PC-3 (cell line): ENCODE measurements around the gene NDUFC1. TPM values are rescaled to one million over a fixed set of nuclear protein-coding genes. Genes with fewer than 3 reads are reported as not detected.

Experiments used
- ATAC-seq: fragments of 200-7000 bp; cut with Tn5 transposase; 2 replicates; pipeline ENCODE4 v1.9.1; 2020; ENCODE audit warnings: mild to moderate bottlenecking, moderate library complexity
- BruUV-seq: library from RNA; stranded (reverse); fragments of 400-500 nt; replicated peaks from 2 replicates; lab custom pipeline; 2021; lab: Mats Ljungman, UMichigan
- CTCF ChIA-PET: fragments of 300-600 bp; sonication (Branson Sonifier 250); formaldehyde crosslinking; loops from one replicate; lab custom pipeline; 2022; ENCODE audit warnings: antibody characterized with exemption; lab: Charles Lee
- POLR2A ChIA-PET: fragments of 300-600 bp; sonication (Branson Sonifier 250); formaldehyde crosslinking; loops from one replicate; lab custom pipeline; 2022; ENCODE audit warnings: antibody characterized with exemption; ENCODE audit not compliant: unreplicated experiment; lab: Charles Lee
- DNase-seq: peaks from one replicate; pipeline ENCODE4 v3.0.0-alpha.2; 2015
- H2AFZ ChIP-seq: fragments of 300-600 bp; sonication (generic); 2 replicates; pipeline ENCODE4 v1.6.0; 2016; ENCODE audit warnings: antibody characterized with exemption, low read length
- H3F3A ChIP-seq: fragments of 300-600 bp; sonication (generic); one replicate; pipeline ENCODE4 v1.6.0; 2017; ENCODE audit warnings: antibody characterized with exemption, low read length, control low read depth, mild to moderate bottlenecking; ENCODE audit not compliant: unreplicated experiment
- H3K27ac ChIP-seq: fragments of 300-600 bp; sonication (generic); 2 replicates; pipeline ENCODE4 v1.5.1; 2016; ENCODE audit warnings: mild to moderate bottlenecking, low read length
- H3K27me3 ChIP-seq: fragments of 300-600 bp; sonication (generic); 2 replicates; pipeline ENCODE4 v1.6.1; 2016; ENCODE audit warnings: low read length, mixed read lengths
- H3K36me3 ChIP-seq: fragments of 300-600 bp; sonication (generic); 2 replicates; pipeline ENCODE4 v1.6.1; 2016; ENCODE audit warnings: low read depth, mixed run types, low read length, mixed read lengths
- H3K4me1 ChIP-seq: fragments of 300-600 bp; sonication (generic); 2 replicates; pipeline ENCODE4 v1.5.1; 2016; ENCODE audit warnings: low read length; ENCODE audit not compliant: insufficient read depth
- H3K4me2 ChIP-seq: fragments of 300-600 bp; sonication (generic); 2 replicates; pipeline ENCODE4 v1.6.0; 2016; ENCODE audit warnings: low read length
- H3K4me3 ChIP-seq: fragments of 300-600 bp; sonication (generic); 2 replicates; pipeline ENCODE4 v1.5.1; 2016; ENCODE audit warnings: mild to moderate bottlenecking, low read length, mixed read lengths
- H3K79me2 ChIP-seq: fragments of 300-600 bp; sonication (generic); 2 replicates; pipeline ENCODE4 v1.6.1; 2017; ENCODE audit warnings: low read length, mixed read lengths
- H3K9ac ChIP-seq: fragments of 300-600 bp; sonication (generic); 2 replicates; pipeline ENCODE4 v1.6.0; 2016; ENCODE audit warnings: mild to moderate bottlenecking, low read length
- H3K9me2 ChIP-seq: fragments of 300-600 bp; sonication (generic); replicated peaks from 2 replicates; pipeline ENCODE4 v1.6.1; 2016; ENCODE audit warnings: mixed run types, low read length, mixed read lengths
- H3K9me3 ChIP-seq: fragments of 300-600 bp; sonication (generic); 2 replicates; pipeline ENCODE4 v1.6.1; 2016; ENCODE audit warnings: low read length, mixed read lengths
- H4K20me1 ChIP-seq: fragments of 300-600 bp; sonication (generic); 2 replicates; pipeline ENCODE4 v1.6.1; 2016; ENCODE audit warnings: low read length, mixed read lengths
- CTCF ChIP-seq: fragments of 300-600 bp; sonication (generic); conservative IDR thresholded peaks from 2 replicates; pipeline ENCODE4 v1.5.1; 2017; ENCODE audit warnings: antibody characterized with exemption, low read depth, mild to moderate bottlenecking, low read length
- EZH2 ChIP-seq: fragments of 300-600 bp; sonication (generic); IDR thresholded peaks from one replicate; pipeline ENCODE4 v1.6.1; 2017; ENCODE audit warnings: antibody characterized with exemption, mild to moderate bottlenecking, low read length; ENCODE audit not compliant: unreplicated experiment
- EZH2phosphoT487 ChIP-seq: fragments of 300-600 bp; sonication (generic); IDR thresholded peaks from 2 replicates; pipeline ENCODE4 v1.6.1; 2018; ENCODE audit warnings: mild to moderate bottlenecking, antibody characterized with exemption, low read length, borderline replicate concordance
- intact Hi-C: fragments of 100-400 bp; cut with micrococcal nuclease; formaldehyde crosslinking; loops from 2 replicates; pipeline ENCODE4 v1.9.0; 2023
- total RNA-seq: library from RNA; depleted of rRNA; stranded (reverse); fragments of >200 nt; gene quantifications from 2 replicates; pipeline ENCODE4 v1.2.3, GENCODE V29; 2014

The NDUFC1 gene
- total RNA-seq, 1 experiment from 2014 or later: 92.9 TPM

GRCh38 chr4:139247241-139247640 is 55.0 kb downstream of the NDUFC1 start:
- Histone ChIP-seq H3K27me3 (no peaks in the 10 kb centered on the region), H3K27ac (no peak overlapping the region), H3K4me2 (no peak overlapping the region), H3K9ac (no peak overlapping the region), H2AFZ (no peak overlapping the region), H3K9me2 (no peaks in the 10 kb centered on the region), H3K36me3 (no peaks in the 10 kb centered on the region), H3K9me3 (no peaks in the 10 kb centered on the region), H4K20me1 (no peaks in the 10 kb centered on the region), H3K4me1 (peaks cover 33% of the 10 kb centered on the region), H3K4me3 (no peak overlapping the region), H3K79me2 (no peaks in the 10 kb centered on the region), H3F3A (peaks cover 6% of the 10 kb centered on the region)
- ChIA-PET POLR2A (no interaction called here), CTCF (no interaction called here)
- BruUV-seq: no TSS peak
- TF ChIP-seq EZH2phosphoT487 (no peak), EZH2 (no peak), CTCF (no peak)
- intact Hi-C loops: no loop called here
- no peak for DNase-seq
- no peak for ATAC-seq

DNA sequence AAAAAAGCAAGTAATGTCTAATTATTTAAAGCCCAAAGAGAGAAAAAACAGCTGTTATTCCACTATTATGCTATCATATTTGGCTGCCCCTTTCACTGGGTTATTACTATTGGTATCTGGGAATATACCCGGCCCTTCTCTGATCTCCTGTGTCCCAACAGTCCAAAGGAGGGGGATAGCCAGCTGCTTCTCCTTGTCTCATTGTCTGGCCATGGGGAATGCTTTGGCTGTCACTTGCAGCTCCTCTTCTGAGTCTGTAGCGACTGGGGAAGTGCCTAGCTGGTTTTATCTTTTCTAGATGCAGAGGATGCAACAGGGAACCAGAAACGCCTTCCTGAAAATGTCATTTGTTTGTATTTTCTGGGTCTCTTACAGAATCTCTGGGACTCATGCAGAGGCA is 56.1 kb downstream of the NDUFC1 start:
- no peaks in the 10 kb centered on the region for H4K20me1 ChIP-seq
- no peak for ATAC-seq
- H2AFZ ChIP-seq: no peak overlapping the region
- no peaks in the 10 kb centered on the region for H3K79me2 ChIP-seq
- peaks cover 41% of the 10 kb centered on the region for H3K4me1 ChIP-seq
- TF ChIP-seq EZH2phosphoT487 (no peak), CTCF (no peak), EZH2 (no peak)
- BruUV-seq: no TSS peak
- H3K9ac ChIP-seq: no peak overlapping the region
- no peaks in the 10 kb centered on the region for H3K9me2 ChIP-seq
- no peaks in the 10 kb centered on the region for H3K27me3 ChIP-seq
- no peaks in the 10 kb centered on the region for H3K36me3 ChIP-seq
- DNase-seq: no peak
- ChIA-PET CTCF (no interaction called here), POLR2A (no interaction called here)
- H3K9me3 ChIP-seq: no peaks in the 10 kb centered on the region
- intact Hi-C loops: no loop called here
- no peak overlapping the region for H3K27ac ChIP-seq
- H3K4me2 ChIP-seq: no peak overlapping the region
- peaks cover 6% of the 10 kb centered on the region for H3F3A ChIP-seq
- no peak overlapping the region for H3K4me3 ChIP-seq

DNA sequence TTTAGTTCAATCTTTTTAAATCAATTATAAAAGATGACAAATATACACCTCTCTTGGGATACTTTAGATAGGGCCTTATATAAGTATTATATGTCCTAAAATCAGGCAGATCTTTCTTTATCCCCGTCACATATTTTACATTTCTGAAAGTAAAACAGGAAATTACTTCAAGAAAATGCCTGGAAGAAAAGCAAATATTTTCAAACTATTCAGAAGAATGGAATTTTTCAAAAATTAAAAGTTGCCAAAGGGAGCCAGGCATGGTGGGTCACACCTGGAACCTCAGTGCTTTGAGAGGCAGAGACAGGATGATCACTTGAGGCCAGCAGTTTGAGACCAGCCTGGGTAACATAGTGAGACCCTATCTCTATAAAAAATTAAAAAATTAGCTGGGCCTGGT is 56.7 kb downstream of the NDUFC1 start:
- intact Hi-C loops: no loop called here
- Histone ChIP-seq H2AFZ (no peak overlapping the region), H3K9ac (no peak overlapping the region), H3K27me3 (no peaks in the 10 kb centered on the region), H3K4me1 (peaks cover 41% of the 10 kb centered on the region), H3K36me3 (no peaks in the 10 kb centered on the region), H3K4me3 (no peak overlapping the region), H3K4me2 (no peak overlapping the region; the same call in 1 of the 2 replicates), H4K20me1 (no peaks in the 10 kb centered on the region), H3K79me2 (no peaks in the 10 kb centered on the region), H3K27ac (no peak overlapping the region), H3K9me3 (no peaks in the 10 kb centered on the region), H3F3A (peaks cover 6% of the 10 kb centered on the region), H3K9me2 (no peaks in the 10 kb centered on the region)
- ChIA-PET CTCF (no interaction called here), POLR2A (no interaction called here)
- DNase-seq (peak; percentile 59), ATAC-seq (no peak)
- TF ChIP-seq CTCF (no peak), EZH2phosphoT487 (no peak), EZH2 (no peak)
- no TSS peak for BruUV-seq
